Middle frontal gyrus (tissue), 1 donor: ENCODE results near the gene NCOA5.
"Not testable (repeated sequence)": the region's sequence is repeated elsewhere in the genome, so short reads cannot be mapped to it uniquely, and the experiment has no call there.

Experiments used
- DNase-seq: peaks from one replicate; pipeline ENCODE4 v3.0.0-alpha.2; 2015; ENCODE audit warnings: low spot score; ENCODE audit errors: extremely low spot score

Gene NCOA5

DNA sequence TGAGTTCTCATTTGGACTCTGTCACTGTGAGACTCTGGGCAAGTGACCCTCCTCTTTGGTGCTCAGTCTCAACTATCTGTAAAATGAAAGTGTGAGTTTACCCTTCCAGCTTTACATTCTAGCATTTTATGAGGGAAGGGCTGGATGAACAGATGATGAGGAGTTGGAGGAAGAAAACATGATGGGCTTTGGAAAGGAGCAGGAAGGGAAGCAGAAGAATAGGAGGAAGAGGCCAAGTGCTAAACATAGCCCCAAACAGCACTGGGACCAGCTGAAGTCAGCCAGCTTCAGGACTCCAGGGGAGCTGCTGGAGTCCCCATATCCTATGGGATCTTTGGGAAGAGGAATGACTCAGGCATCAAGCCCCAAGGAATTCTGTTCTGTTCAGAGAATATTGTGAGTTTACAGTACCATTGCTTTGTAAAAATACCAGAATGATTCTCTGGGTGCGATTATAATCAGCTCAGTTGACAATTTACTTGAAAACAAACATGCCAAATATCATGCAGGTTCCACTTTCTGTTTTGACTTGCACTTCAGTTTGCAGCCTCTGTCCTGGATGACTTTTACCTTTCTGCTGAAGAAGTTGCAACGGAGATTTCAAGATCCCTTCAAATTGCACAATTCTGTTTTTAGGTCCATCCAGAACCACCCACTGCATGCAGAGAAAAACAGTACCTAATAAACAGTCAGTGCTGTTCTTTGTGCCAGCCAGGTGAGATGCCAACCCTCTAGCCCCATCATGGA lies 31.6 kb upstream of the NCOA5 start:
- DNase-seq = no peak

DNA sequence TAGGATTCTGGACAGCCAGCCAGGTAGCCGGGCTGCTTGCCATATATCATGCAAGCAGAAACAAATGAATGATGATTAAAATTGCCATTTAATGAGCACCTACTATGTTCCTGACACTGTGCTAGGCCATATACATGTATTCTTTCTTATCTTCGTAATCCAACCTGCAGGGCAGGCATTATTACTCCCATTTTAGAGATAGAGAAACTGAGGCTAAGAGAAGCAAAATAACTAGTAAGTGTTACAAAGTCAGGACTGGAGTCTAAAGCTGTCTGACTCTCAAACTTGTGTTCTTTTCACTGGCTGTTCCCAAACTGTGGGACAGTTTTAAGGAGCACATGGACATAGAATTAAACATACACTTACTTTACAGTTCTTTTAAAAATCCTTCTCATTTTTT lies 30.4 kb upstream of the NCOA5 start:
- DNase-seq = no peak

DNA sequence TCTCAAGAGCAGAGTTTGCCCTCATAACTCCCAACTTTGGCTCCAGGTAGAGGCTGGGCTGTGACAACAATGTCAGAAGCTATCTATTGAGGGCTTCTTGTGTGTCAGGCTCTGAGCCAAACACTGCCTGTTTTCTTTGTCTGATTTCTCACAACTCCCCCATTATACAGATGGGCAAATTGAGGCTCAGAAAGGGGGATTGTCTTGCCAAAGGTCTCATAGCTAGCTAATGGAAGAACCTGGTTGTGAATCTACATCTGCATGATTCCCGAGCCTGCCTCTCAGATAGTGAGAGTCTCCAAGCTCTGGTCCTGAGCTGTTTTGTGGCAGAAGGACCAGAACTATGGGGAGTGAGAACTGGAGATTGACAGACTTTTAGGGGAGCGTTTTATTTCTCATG lies 29.8 kb upstream of the NCOA5 start:
- no peak for DNase-seq

DNA sequence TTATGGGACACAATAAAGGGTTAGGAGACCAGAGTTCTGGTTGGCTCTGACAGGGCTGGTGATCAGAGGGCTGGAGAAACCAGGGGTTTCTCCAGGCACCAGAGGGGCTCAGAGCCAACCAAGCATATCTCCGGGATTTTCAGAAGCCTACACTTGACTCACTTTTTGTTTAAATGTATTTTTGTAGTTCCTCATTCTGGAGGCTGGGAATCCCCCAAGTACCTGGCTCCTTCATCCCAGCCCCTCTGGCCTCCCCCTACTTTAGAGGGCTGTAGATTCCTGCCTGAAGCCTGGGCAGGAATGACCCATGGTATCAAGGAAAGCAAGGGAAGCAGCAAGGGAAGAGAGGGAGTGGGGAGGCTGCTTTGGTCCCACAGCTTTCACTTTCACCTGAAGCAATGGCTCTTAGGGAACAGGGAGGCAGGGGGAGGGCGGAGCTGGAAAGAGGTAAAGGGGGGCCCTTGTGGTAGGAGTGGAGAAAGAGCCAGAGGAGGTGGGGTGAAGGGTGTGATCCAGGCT lies 29.3 kb upstream of the NCOA5 start:
- no peak for DNase-seq

GRCh38 chr20:46118481-46119020 lies 28.8 kb upstream of the NCOA5 start:
- no peak for DNase-seq

- DNase-seq = no peak
Measured at GRCh38 chr20:46117704-46118467, 28.1 kb upstream of the NCOA5 start, which contains the start of gene CD40. Gene CD40 (plus strand): TSS chr20:46118314. CDS start chr20:46118344, 30 bp downstream.

- DNase-seq = no peak
Measured at GRCh38 chr20:46114449-46114848, 24.7 kb upstream of the NCOA5 start.

GRCh38 chr20:46113113-46113470 lies 23.3 kb upstream of the NCOA5 start:
- no peak for DNase-seq

DNA sequence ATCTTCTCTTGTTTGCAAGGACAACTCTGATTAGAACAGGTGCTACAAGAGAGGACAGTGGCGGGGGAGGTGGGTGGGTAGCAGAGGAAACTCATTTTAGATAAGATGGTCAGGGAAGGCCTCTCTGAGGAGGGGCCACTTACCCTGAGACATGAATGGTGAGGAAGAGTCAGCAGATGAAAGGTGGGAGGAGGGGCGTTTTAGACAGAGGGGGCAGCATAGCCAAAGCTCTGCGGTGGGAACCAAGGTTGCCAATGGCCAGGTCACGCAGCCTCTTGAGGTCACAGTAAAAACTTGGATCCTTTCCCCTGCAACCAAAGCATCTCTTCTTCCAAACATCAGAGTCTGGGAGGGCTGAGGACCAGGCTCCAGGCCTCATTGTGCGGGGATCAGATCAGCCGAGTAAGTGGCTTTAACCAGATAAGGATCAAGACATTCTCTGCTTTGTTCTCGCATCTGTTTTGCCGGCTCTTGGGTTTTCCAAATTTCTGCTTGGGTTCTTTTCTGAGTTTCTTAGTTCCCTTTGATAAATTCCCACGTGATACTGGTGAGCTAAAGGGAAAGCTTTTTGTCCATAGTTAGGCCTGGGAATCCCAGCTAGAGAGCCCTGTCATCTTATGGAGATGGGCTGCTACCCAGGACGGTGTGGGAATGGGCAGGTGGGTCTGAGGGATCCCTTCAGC lies 22.8 kb upstream of the NCOA5 start:
- DNase-seq = no peak

DNA sequence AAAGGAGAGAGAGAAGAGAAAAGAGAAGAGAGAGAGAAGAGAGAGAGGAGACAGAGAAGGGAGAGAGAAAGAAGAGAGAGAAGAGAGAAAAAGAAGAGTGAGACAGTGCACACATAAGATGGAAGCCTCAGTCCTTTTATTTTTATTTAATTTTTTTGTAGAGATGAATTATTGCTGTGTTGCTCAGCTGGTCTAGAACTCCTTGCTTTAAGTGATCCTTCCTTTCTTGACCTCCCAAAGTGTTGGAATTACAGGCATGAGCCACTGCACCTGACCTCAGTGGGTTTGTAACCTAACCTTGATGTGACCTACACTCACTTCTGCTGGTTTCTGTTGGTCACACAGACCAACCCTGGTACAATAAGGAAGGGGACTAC lies 22.1 kb upstream of the NCOA5 start:
- DNase-seq = no peak

- DNase-seq = no peak
Measured at GRCh38 chr20:46111028-46111835, 21.5 kb upstream of the NCOA5 start.

DNA sequence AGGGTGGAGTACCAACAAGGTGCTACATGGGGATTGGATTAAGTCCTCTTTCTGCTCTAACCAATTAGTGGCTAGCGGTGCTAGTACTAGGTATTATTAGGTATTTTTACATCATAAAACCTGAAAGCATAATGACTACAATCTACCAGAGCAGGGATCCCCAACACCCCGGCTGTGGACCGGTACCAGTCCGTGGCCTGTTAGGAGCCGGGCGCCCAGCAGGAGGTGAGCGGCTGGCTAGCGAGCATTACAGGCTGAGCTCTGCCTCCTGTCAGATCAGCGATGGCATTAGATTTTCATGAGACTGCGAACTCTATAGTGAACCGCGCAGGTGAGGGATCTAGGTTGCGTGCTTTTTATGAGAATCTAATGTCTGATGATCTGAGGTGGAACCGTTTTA lies 19.2 kb upstream of the NCOA5 start:
- DNase-seq = no peak

GRCh38 chr20:46108435-46108841 lies 18.7 kb upstream of the NCOA5 start:
- no peak for DNase-seq

DNA sequence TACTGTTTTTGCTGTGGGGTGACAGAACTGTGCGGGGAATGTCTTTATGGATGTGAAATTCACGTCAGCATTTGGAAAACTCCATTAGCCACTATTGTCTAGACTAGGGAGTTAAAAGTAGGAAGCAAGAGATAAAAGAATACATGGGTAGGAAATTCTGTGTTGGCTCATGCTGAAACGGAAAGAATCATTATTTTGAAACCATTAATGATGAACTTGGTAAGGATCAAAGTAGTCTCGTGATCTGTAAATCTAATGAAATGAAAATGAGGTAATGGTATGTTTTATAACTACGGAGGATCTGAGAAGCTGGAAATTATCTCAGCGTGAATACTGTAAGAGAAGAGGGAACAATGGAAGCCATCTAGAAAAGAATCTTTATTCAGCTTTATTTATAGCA lies 17.3 kb upstream of the NCOA5 start:
- DNase-seq = no peak

DNA sequence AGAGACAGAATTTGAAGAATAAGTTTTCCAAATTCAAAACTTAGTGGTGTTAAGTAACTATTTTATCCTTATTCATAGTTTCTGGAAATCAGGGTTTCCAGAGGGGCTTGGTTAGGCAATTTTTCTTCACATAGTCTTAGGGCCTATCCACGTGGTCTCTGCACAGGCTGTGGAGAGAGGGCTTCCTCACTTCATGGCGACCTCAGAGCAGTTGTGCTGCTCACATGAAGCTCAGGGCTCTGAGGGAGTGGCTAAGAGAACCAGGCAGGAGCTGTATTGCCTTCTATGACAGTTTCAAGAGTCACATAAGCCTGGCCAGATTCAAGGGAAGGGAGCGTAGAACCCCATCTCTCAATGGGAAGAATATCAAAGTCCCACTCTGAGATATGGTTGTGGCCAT lies 14.5 kb upstream of the NCOA5 start:
- DNase-seq = no peak

DNA sequence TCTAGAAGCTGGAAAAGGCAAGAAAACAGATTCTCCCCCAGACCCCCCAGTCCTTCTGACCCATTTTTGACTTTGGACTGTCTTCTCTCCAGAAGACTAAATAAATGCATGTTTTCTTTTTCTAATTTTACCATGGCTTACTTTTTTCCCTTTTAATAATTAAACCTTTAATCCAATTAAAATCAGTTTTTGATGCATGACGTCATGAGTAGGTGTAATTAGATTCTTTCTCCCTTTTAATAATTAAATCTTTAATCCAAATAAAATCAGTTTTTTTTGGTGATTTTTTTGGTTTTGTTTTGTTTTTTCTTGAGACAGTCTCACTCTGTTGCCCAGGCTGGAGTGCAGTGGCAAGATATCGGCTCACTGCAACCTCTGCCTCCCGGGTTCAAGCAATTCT lies 13.2 kb upstream of the NCOA5 start:
- DNase-seq = no peak

DNA sequence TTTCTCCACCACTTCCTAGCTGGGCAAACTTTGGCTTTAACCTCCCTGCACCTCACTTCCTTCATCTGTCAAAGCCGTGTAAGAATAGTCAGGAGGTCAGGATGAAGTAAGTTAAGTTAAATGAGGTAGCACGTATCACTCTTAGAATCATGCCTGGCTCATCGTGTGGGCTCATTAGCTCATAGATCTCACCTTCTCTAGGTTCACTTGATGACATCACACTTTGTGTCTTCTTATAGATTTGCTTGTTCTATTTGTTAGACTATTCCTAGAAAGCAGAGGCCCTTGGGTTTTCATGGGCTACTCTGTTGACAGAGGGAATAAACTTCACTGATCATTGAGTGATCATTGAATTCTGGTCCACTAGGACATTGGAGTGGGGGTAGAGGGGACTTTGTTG lies 12.2 kb upstream of the NCOA5 start:
- DNase-seq = no peak

GRCh38 chr20:46100988-46101387 lies 11.2 kb upstream of the NCOA5 start:
- DNase-seq = no peak

GRCh38 chr20:46100444-46100843 lies 10.7 kb upstream of the NCOA5 start:
- not testable (repeated sequence) for DNase-seq

DNA sequence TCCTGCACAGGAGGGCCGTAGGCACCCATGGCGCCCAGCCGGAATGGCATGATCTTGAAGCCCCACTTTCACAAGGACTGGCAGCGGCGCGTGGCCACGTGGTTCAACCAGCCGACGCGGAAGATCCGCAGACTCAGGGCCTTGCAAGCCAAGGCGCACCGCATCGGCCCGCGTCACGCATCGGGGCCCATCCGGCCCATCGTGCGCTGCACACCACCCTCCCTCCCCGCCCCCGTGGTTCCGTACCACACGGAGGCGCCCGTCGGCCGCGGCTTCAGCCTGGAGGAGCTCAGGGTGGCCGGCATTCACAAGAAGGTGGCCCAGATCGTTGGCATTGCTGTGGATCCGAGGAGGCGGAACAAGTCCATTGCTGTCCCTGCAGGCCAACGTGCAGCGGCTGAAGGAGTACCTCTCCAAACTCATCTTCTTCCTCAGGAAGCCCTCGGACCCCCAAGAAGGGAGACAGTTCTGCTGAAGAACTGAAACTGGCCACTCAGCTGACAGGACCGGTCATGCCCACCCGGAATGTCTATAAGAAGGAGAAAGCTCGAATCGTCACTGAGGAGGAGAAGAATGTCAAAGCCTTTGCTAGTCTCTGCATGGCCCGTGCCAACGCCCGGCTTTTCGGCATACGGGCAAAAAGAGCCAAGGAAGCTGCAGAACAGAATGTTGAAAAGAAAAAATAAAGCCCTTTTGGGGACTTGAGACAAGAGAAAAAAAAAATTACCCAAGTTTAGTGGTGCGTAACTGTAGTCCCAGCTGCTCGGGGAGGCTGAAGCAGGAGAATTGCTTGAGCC lies 9.9 kb upstream of the NCOA5 start:
- no peak for DNase-seq
